ENCODE results near the gene PGGHG.
"Not testable (repeated sequence)": the region's sequence is repeated elsewhere in the genome, so short reads cannot be mapped to it uniquely, and the experiment has no call there.

PGGHG gene

GRCh38 chr11:330307-330693 lies 41.4 kb downstream of the PGGHG start:
- DNase-seq (ENCODE audit: low spot score): no peak

- DNase-seq (ENCODE audit: low spot score): no peak
These were observed 41.9 kb downstream of the PGGHG start for GRCh38 chr11:330694-331357.

GRCh38 chr11:331358-332060 lies 42.6 kb downstream of the PGGHG start:
- DNase-seq (ENCODE audit: low spot score): no peak

- DNase-seq (ENCODE audit: low spot score): no peak
These were observed 43.9 kb downstream of the PGGHG start for GRCh38 chr11:332651-333480.

- not testable (repeated sequence) for DNase-seq (ENCODE audit: low spot score)
These were observed 44.8 kb downstream of the PGGHG start for GRCh38 chr11:333616-334263.

- peak; percentile 69 for DNase-seq (ENCODE audit: low spot score)
These were observed 45.5 kb downstream of the PGGHG start for GRCh38 chr11:334264-334994.

GRCh38 chr11:335779-336658 lies 47.1 kb downstream of the PGGHG start:
- DNase-seq (ENCODE audit: low spot score): no peak

- DNase-seq (ENCODE audit: low spot score): no peak
These were observed 47.8 kb downstream of the PGGHG start for GRCh38 chr11:336659-337198.

- DNase-seq (ENCODE audit: low spot score): no peak
These were observed 48.8 kb downstream of the PGGHG start for GRCh38 chr11:337711-338110.

GRCh38 chr11:339963-340362 lies 51.0 kb downstream of the PGGHG start:
- DNase-seq (ENCODE audit: low spot score): no peak

GRCh38 chr11:340539-341512 lies 51.9 kb downstream of the PGGHG start:
- no peak for DNase-seq (ENCODE audit: low spot score)

- DNase-seq (ENCODE audit: low spot score): no peak
These were observed 53.4 kb downstream of the PGGHG start for GRCh38 chr11:342328-342727.

- DNase-seq (ENCODE audit: low spot score): no peak
These were observed 56.1 kb downstream of the PGGHG start for GRCh38 chr11:344836-345578.

All from ecto neural progenitor cell (in vitro differentiated cells).